T-helper 2 cell treated with Interferon-gamma antibody and Interleukin-4, amounts not matched to agents 5 μg/mL and 100 μg/mL, for 36 hours (primary cell): ENCODE results near the gene GPR35.

Experiments
- DNase-seq: peaks from one replicate; pipeline ENCODE4 v3.0.0; 2021; ENCODE audit warnings: low spot score
- H3K27ac Mint-ChIP-seq: one replicate; pipeline ENCODE4 v1.8.0; 2021; ENCODE audit warnings: mild to moderate bottlenecking, mixed read lengths
- H3K27me3 Mint-ChIP-seq: one replicate; pipeline ENCODE4 v1.8.0; 2021; ENCODE audit warnings: low read depth, mixed read lengths
- H3K36me3 Mint-ChIP-seq: one replicate; pipeline ENCODE4 v1.8.0; 2021; ENCODE audit warnings: low read depth, mixed read lengths
- H3K4me1 Mint-ChIP-seq: one replicate; pipeline ENCODE4 v1.8.0; 2021; ENCODE audit warnings: low read depth, mixed read lengths
- H3K4me3 Mint-ChIP-seq: one replicate; pipeline ENCODE4 v1.8.0; 2022; ENCODE audit warnings: mild to moderate bottlenecking, moderate library complexity, mixed read lengths
- H3K9me3 Mint-ChIP-seq: one replicate; pipeline ENCODE4 v1.8.0; 2021; ENCODE audit warnings: mixed read lengths

GPR35 gene

DNA sequence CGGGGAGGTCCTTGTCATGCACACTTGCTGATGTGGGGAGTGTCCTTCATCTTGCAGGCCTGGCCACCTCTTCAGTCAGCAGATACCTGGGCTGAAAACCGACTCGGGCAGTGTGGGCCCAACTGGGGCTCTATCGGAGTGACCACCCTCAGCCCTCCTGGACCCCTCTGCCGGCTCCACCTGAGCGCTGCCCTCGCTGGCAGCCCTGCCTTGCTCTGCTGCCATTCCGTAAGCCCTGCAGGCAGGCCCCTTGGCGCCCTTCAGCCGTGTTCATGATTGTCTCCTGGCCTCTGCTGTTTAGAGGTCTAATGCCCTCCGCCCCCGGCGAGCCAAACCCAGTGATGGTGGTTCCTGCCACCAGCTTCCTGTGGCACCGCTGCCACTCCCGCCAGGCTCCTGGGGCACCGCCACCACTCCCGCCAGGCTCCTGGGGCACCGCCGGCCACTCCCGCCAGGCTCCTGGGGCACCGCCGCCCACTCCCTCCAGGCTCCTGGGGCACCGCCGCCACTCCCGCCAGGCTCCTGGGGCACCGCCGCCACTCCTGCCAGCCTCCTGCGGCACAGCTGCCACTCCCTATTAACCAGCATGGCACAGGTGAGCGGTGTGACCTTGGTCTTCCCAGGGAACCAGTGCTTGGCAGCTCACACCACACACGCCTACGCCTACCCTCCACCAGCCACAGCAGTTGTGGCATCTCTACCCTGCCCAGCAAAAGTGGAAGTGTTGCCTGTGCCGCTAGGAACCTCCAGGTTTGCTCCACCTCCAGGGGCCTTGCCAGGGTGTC is 22.8 kb upstream of the GPR35 start:
- H3K4me1 Mint-ChIP-seq: peaks cover 7% of the 10 kb centered on the region
- no peak for DNase-seq

DNA sequence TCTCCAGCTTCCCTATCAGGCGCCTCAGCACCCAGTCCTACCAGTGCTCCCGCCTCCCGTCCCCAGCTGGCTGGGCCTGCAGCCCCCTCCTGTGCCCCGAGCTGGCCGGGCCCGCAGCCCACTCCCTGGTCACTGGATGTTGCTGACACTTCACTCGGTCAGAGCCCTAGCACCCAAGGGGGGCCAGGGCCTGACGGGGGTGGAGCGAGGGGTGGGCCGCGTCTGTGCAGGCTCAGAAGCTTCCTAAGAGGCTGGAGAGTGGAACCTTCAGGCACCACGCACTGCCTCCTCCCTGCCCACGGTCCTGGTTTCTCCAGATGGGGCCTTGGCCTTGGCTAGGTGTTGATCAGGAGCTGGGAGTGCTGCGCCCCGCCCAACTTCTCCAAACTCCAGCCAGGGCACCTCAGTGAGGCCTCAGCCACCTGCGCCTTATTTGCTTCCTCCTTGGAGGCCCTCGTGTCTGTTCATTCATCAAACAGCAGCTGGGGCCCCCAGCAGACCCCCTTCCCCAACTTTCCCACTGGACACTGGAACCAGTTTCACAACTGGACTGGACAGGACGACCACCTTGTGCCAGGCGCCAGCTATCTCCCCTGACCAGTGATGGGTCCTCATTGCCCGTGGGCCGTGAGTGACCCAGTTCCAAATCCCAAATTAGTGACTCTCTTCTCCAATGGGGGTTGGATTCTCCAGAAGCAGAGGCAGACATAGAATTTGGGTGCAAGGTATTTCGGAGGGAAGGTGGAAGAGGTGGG is 22.0 kb upstream of the GPR35 start:
- DNase-seq: no peak
- H3K4me3 Mint-ChIP-seq: no peak overlapping the region
- H3K9me3 Mint-ChIP-seq: no peaks in the 10 kb centered on the region
- peaks cover 10% of the 10 kb centered on the region for H3K4me1 Mint-ChIP-seq
- H3K27me3 Mint-ChIP-seq: no peaks in the 10 kb centered on the region
- H3K36me3 Mint-ChIP-seq: peaks cover 9% of the 10 kb centered on the region
- no peak overlapping the region for H3K27ac Mint-ChIP-seq

More for the DNA sequence above, 22.8 kb upstream of the GPR35 start:
- Mint-ChIP-seq H3K36me3 (peaks cover 8% of the 10 kb centered on the region), H3K4me3 (no peak overlapping the region), H3K27ac (no peak overlapping the region), H3K27me3 (no peaks in the 10 kb centered on the region), H3K9me3 (no peaks in the 10 kb centered on the region)

DNA sequence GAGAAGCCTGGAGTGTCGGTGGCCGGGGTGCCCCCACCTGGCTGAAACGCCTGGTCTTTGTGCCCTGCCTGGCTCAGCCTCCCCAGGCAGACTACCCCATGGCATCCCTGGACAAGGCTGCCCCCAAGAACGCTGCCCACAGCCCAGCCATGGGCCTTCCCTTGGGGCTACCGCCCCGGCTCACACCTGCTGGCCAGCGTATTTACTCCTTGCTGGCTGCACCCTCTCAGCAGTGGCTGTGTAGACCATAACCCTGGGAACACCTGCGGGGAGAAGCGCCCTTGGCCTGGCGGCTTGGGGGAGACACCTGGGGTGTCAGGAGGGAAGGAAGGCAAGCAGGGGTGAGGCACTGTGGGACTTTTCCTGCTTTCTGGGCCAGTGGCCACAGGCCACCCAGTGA is 21.4 kb upstream of the GPR35 start:
- Mint-ChIP-seq H3K36me3 (peaks cover 9% of the 10 kb centered on the region), H3K9me3 (no peaks in the 10 kb centered on the region), H3K4me3 (no peak overlapping the region), H3K4me1 (peaks cover 10% of the 10 kb centered on the region), H3K27ac (no peak overlapping the region), H3K27me3 (no peaks in the 10 kb centered on the region)
- no peak for DNase-seq

DNA sequence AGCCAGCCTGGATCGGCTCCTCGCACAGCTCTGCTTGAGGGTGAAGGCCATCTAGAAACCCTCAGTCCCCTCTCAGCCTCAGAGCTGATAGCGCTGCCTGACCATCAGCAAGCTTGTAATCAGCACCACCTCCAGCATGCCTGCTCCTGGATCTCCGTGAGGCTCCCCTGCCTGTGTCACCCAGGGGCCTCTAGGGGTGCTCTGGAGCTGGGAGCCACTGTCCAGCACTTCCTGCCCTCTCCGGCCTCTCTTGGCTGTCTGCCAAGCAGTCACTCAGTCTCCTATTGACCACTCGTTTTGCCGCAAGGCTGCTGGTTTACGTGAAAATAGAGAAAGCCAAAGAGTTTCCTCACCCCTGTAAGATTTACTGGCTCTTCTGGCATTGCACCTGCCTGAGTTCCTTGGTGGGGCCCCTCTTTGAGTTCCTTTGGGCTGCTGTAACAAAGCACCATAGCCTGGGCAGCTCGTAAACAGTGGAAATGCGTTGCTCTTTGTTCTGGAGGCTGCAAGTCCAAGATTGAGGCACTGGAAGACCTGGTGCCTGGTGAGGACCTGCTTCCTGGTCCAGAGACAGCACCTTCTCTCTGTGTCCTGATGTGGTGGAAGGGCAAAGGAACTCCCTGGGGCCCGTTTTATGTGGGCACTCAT is 20.9 kb upstream of the GPR35 start:
- no peak for DNase-seq
- Mint-ChIP-seq H3K27ac (peak overlapping the region; percentile 49), H3K27me3 (no peaks in the 10 kb centered on the region), H3K9me3 (no peaks in the 10 kb centered on the region), H3K36me3 (peaks cover 15% of the 10 kb centered on the region), H3K4me1 (peaks cover 16% of the 10 kb centered on the region), H3K4me3 (no peak overlapping the region)

DNA sequence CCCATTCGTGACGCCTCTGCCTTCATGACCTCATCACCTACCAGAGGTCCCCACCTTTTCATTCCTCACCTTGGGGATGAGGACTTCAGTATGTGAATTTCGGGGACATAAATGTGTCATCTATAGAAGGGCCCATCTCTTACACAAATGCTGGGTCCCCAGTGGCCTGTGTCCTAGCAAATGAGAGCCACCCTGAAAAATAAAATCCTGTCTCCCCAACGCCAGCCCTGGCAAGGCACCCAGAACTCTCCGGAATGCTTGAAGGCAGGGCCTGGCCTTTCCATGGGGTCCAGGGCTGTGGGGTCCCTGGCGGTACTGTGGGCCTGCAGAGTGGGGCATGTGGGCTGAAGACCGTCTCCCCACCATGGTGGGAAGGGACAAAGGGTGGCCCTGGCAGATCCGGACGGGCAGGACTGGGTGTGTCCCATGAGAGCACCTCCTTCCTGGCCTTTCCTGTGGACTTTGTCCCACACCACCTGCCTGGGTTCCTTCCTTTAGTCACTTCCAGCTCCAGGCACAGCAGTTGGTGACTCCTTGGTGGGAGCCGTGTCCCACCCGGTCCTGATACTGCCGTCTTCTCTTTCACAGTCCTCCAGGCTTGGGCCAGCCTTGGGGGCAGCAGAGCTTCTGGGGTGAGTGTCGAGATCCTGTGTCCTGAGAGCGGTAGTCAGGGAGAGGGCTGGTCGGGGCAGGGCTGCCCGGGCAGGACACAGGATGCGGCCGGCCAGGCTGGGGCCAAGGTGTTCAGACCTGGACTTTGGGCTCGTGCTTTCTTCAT is 20.2 kb upstream of the GPR35 start:
- H3K4me1 Mint-ChIP-seq: peaks cover 17% of the 10 kb centered on the region
- H3K36me3 Mint-ChIP-seq: peaks cover 9% of the 10 kb centered on the region
- no peak for DNase-seq
- no peaks in the 10 kb centered on the region for H3K27me3 Mint-ChIP-seq
- peak overlapping the region; percentile 49 for H3K27ac Mint-ChIP-seq
- H3K9me3 Mint-ChIP-seq: no peaks in the 10 kb centered on the region
- no peak overlapping the region for H3K4me3 Mint-ChIP-seq

DNA sequence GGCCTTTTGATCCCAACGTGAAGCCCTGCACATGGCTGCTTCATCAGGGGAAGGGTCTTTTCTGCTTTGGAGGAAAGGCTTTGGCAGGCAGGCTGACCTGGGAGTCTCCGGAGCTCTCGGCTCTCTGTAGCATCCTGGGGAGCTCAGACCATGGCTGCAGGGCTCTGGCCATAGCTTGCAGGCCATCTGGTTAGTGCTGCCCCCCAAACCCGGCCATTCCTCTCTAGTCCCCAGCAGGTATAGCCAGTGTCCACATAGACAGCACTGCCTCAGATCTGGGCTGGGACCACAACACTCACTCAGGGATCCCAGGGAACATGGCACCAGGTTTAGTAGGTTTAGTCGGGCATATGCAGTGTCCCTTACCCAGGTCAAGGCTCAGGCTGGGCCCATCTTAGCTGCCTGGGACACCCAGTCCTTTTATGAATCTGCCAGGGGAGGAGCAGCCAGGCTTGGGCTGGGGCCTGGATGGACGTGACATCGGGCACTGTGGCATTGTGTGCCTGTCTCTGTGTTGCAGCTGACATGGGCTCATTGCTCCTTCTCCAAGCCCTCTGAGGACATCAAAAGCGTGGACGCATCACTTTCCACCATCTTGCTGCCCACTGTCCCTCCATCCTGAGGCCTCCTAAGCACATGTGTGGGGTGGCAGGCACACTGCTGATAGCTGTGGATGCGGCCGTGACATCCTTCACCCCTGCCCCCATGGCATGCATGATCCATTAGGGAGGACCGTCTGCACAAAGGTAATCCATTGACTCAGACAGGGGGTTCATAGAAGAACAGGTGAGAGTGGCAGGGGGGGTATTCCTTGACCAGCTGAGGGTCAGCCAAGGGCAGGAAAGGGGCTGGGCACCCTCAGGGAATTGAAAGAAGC is 19.2 kb upstream of the GPR35 start:
- H3K4me1 Mint-ChIP-seq: peaks cover 18% of the 10 kb centered on the region
- peaks cover 9% of the 10 kb centered on the region for H3K36me3 Mint-ChIP-seq
- no peak for DNase-seq
- H3K27ac Mint-ChIP-seq: no peak overlapping the region
- no peak overlapping the region for H3K4me3 Mint-ChIP-seq
- H3K9me3 Mint-ChIP-seq: peaks cover under 1% of the 10 kb centered on the region
- H3K27me3 Mint-ChIP-seq: no peaks in the 10 kb centered on the region

DNA sequence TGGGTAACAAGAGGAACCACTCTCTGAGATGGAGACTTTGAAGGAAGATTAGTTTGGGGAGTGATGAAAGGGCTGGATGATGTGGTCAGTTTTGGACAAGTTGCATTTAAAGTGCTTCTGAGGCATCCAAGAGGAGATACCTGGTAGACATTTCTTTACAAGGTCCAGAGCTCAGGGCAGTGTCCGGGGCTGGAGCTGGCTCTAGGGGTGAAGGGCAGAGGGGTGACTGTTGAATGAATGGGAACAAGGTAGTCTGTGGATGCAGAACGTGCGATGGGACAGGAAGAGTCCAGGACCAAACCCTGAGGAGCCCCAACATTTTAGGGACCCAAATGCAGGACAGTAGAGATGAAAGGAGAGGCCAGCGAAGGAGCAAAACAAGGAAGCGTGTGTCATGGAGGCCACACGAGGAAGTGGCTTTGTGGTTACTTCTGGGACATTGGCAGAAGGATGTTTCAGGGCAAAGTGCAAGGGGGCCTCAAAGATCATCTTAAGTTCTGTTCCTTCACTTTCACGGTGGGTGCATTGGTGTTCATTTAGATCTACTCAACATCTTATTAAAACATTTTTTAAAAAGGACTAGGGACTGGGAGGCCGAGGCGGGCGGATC is 13.6 kb upstream of the GPR35 start:
- H3K36me3 Mint-ChIP-seq: peaks cover 27% of the 10 kb centered on the region
- peaks cover 22% of the 10 kb centered on the region for H3K4me1 Mint-ChIP-seq
- H3K27me3 Mint-ChIP-seq: no peaks in the 10 kb centered on the region
- peaks cover 5% of the 10 kb centered on the region for H3K9me3 Mint-ChIP-seq
- H3K4me3 Mint-ChIP-seq: no peak overlapping the region
- no peak overlapping the region for H3K27ac Mint-ChIP-seq
- DNase-seq: peak; percentile 40

DNA sequence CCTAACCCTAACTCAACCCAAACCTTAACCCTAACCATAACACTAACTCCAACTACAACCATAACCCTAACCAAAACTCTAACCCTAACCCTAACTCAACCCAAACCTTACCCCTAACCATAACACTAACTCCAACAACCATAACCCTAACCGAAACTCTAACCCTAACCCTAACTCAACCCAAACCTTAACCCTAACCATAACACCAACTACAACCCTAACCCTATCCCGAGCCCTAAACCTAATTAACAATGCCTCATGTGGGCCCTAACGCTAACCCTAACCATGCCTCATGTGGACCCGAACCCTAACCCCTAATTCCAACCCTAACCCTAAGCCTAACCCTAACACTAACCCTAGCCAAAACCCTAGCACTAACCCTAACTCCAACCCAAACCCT is 11.5 kb upstream of the GPR35 start:
- H3K4me1 Mint-ChIP-seq: peaks cover 26% of the 10 kb centered on the region

DNA sequence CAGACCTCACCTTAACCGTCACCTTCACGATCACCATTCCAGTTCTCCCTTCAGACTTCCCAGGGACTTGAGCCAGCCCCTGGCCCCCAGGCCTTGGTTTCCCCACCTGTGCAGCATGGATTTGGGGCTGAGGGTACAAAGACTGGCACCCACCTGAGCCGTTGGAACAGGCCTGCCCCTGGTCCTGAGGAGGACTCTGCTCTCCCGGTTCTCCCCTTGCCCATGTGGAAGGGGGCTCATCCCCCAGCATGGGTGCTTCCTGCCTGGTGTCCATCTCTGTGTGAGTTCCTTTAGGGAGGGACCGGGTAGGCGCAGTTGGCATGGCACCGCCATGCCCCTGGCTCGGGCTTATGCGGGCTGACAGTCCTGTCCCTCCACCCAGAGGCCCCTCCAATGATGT is 10.9 kb upstream of the GPR35 start:
- H3K36me3 Mint-ChIP-seq: peaks cover 41% of the 10 kb centered on the region
- peaks cover 25% of the 10 kb centered on the region for H3K4me1 Mint-ChIP-seq
- no peaks in the 10 kb centered on the region for H3K27me3 Mint-ChIP-seq
- no peak overlapping the region for H3K27ac Mint-ChIP-seq
- no peak for DNase-seq
- H3K4me3 Mint-ChIP-seq: no peak overlapping the region
- peaks cover 12% of the 10 kb centered on the region for H3K9me3 Mint-ChIP-seq

More for the DNA sequence above, 11.5 kb upstream of the GPR35 start:
- Mint-ChIP-seq H3K27ac (no peak overlapping the region), H3K27me3 (no peaks in the 10 kb centered on the region), H3K9me3 (peaks cover 12% of the 10 kb centered on the region), H3K4me3 (no peak overlapping the region), H3K36me3 (peaks cover 41% of the 10 kb centered on the region)
- no peak for DNase-seq

DNA sequence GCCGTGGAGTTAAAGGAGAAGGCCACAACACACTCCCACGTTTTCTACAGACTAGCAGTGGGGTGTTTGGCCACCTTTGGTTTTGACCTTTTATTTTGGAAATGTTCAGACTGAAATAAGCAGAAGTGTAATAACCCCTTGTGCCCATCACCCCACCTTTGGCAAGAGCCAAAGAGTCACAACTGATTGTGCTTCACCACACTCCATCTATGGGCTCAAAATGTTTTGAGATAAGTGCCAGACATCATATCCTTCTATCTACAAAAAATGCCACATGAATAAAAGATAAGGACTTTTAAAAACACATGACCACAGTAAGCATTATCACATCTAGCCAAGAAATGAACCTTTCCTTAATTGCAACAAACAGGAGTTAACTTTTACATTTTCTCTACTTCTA is 9.9 kb upstream of the GPR35 start:
- Mint-ChIP-seq H3K9me3 (peaks cover 12% of the 10 kb centered on the region), H3K4me3 (peak overlapping the region; percentile 32), H3K27me3 (no peaks in the 10 kb centered on the region), H3K27ac (peak overlapping the region; percentile 67), H3K4me1 (peaks cover 28% of the 10 kb centered on the region), H3K36me3 (peaks cover 46% of the 10 kb centered on the region)
- no peak for DNase-seq

DNA sequence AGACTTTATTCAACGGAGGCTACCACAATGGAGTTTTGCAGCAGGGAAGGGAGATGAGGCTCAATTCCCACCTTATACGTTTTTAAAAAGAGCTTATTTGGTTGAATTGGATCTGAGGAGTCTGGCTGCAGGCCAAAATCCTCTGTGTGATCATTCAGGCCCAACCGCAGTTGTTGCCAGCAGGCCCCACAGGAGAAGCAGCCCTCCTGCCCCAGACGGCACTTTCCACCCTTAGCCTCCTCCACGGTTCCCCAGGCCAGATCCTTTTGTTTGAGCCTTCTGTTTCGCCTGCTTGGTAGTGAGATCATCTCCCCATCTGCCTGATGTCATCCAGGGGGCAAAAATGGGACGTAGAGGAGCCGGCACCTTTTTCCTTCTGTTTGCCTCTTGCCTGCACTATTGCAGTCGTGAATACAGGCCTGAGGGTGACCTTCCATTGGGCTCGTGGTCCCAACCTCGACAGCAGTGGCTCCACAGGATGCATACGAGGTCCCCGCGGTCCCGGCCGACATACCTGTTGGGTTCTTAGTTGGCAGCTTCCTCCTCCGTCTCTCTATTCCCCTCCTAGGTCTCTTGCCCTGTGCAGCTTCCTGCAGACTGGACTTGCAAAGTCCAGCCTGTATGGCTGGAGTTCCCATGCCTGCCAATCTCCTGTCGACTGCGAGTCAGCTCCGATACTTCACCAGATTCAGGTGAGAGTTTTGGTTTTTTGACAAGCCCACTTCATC is 9.3 kb upstream of the GPR35 start:
- Mint-ChIP-seq H3K9me3 (peaks cover 12% of the 10 kb centered on the region), H3K36me3 (peaks cover 46% of the 10 kb centered on the region), H3K27me3 (no peaks in the 10 kb centered on the region), H3K4me1 (peaks cover 32% of the 10 kb centered on the region), H3K4me3 (peak overlapping the region; percentile 32), H3K27ac (peak overlapping the region; percentile 67)
- no peak for DNase-seq
